Measurements from ENCODE around the gene RPL31.

RPL31 gene

DNA sequence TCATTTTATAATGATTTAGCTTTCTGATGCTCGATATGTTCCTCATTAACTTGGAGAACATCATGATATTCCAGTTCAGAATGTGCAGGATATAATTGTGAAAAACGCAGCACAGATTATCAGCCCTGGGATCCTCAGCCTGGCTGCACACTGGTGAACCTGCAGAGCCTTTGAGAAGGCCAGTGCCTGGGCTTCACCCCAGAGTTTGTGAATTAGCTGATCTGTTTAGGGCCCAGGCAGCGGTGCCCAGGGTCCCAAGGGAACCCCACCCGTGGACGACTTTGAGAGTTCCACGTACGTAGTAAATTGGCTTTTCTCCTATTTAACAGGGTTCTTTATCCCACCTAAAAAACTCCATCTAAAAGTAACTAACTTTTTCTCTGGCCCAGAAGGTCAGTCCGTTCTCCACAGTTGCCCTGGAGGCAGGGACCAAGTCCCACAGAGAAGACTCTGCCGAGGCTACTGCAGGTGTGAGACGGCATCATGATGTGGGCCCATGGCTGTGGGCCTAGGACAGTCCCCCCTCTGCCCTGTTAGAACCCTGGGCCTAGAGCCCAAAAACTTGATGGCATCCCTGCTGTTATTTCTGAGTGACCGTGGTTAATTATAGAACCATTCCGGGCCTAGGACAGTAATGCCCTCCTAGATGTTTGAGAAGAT lies 39.6 kb upstream of the RPL31 start:
- H3K9me3 ChIP-seq (replicated peaks; ENCODE audit: insufficient read depth, low read length) = no peaks in the 10 kb centered on the region
- H3K9ac ChIP-seq (ENCODE audit: low read length) = no peak overlapping the region
- H2AFZ ChIP-seq (ENCODE audit: low read length) = no peak overlapping the region
- H3K4me2 ChIP-seq (ENCODE audit: low read depth, low read length) = no peak overlapping the region
- no peaks in the 10 kb centered on the region for H3K36me3 ChIP-seq (replicated peaks; ENCODE audit: insufficient read depth, low read length)
- no peaks in the 10 kb centered on the region for H3K9me2 ChIP-seq (replicated peaks; ENCODE audit: insufficient read depth, low read length)
- no peak for DNase-seq
- TF ChIP-seq EZH2 (optimal IDR thresholded peaks at IDR 0.05; ENCODE audit: low read depth, low read length) = no peak
- TF ChIP-seq, protein P1, sequence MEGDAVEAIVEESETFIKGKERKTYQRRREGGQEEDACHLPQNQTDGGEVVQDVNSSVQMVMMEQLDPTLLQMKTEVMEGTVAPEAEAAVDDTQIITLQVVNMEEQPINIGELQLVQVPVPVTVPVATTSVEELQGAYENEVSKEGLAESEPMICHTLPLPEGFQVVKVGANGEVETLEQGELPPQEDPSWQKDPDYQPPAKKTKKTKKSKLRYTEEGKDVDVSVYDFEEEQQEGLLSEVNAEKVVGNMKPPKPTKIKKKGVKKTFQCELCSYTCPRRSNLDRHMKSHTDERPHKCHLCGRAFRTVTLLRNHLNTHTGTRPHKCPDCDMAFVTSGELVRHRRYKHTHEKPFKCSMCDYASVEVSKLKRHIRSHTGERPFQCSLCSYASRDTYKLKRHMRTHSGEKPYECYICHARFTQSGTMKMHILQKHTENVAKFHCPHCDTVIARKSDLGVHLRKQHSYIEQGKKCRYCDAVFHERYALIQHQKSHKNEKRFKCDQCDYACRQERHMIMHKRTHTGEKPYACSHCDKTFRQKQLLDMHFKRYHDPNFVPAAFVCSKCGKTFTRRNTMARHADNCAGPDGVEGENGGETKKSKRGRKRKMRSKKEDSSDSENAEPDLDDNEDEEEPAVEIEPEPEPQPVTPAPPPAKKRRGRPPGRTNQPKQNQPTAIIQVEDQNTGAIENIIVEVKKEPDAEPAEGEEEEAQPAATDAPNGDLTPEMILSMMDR (IDR thresholded peaks at IDR 0.05; ENCODE audit: low read length) = no peak
- no peak for TF ChIP-seq EZH2phosphoT487 (IDR thresholded peaks at IDR 0.05; ENCODE audit: low read length)
- no peaks in the 10 kb centered on the region for H4K20me1 ChIP-seq (ENCODE audit: insufficient read depth, low read length)
- H3F3A ChIP-seq (ENCODE audit: insufficient read depth, low read length) = peaks cover 9% of the 10 kb centered on the region
- no peaks in the 10 kb centered on the region for H3K27me3 ChIP-seq (replicated peaks; ENCODE audit: insufficient read depth, low read length)
- H3K4me1 ChIP-seq (ENCODE audit: low read length) = peaks cover 18% of the 10 kb centered on the region
- H3K27ac ChIP-seq (ENCODE audit: low read length) = no peak overlapping the region
- H3K79me2 ChIP-seq (ENCODE audit: low read length) = no peaks in the 10 kb centered on the region
- no peak overlapping the region for H3K4me3 ChIP-seq (ENCODE audit: low read length)

DNA sequence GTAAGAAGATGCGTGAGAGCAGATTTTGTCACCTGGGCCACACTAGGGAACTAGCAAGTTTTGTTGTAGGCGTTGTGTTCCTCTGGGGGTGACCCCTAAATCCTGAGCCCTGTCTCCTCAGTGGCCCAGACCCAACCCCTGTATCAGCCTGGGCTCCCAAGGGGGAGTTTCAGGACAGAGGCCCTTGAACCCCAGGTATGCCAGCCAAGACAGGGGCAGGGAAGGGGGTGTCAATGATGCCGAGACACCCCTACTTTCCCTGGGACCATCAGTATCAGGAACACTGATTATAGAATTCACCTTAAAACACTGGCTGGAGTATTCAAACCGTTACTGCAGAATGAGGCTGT lies 39.1 kb upstream of the RPL31 start:
- Histone ChIP-seq H4K20me1 (ENCODE audit: insufficient read depth, low read length) (no peaks in the 10 kb centered on the region), H3K27me3 (replicated peaks; ENCODE audit: insufficient read depth, low read length) (no peaks in the 10 kb centered on the region), H3K9me3 (replicated peaks; ENCODE audit: insufficient read depth, low read length) (no peaks in the 10 kb centered on the region), H3K9me2 (replicated peaks; ENCODE audit: insufficient read depth, low read length) (no peaks in the 10 kb centered on the region), H3K36me3 (replicated peaks; ENCODE audit: insufficient read depth, low read length) (no peaks in the 10 kb centered on the region), H3K4me2 (ENCODE audit: low read depth, low read length) (no peak overlapping the region), H3K79me2 (ENCODE audit: low read length) (no peaks in the 10 kb centered on the region), H3K9ac (ENCODE audit: low read length) (no peak overlapping the region), H3K4me3 (ENCODE audit: low read length) (no peak overlapping the region), H3K4me1 (ENCODE audit: low read length) (peaks cover 18% of the 10 kb centered on the region), H3F3A (ENCODE audit: insufficient read depth, low read length) (peaks cover 9% of the 10 kb centered on the region), H3K27ac (ENCODE audit: low read length) (no peak overlapping the region), H2AFZ (ENCODE audit: low read length) (no peak overlapping the region)
- TF ChIP-seq, protein P1 (IDR thresholded peaks at IDR 0.05; ENCODE audit: low read length) = no peak
- TF ChIP-seq EZH2phosphoT487 (IDR thresholded peaks at IDR 0.05; ENCODE audit: low read length) = no peak
- TF ChIP-seq EZH2 (optimal IDR thresholded peaks at IDR 0.05; ENCODE audit: low read depth, low read length) = no peak
- no peak for DNase-seq

DNA sequence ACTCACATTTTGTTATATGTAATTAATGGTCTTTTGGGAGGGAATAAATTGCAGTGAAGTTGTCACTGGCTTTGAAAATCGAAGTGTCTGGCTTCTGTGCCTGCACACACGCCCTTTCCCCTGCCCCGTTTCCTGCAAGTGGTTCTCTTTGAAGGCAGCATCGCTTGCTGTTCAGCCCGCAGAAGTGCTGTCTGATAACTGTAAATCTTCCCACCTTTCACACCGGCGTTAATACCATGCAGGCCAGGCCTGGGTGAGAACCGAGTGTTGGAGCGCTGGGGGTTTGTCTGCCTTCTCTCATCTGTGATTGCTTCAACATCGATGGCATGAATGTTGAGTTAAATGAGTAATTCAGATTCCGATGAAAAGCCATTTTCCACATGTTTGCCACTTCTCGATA lies 37.9 kb upstream of the RPL31 start:
- no peaks in the 10 kb centered on the region for H4K20me1 ChIP-seq (ENCODE audit: insufficient read depth, low read length)
- no peaks in the 10 kb centered on the region for H3K9me2 ChIP-seq (replicated peaks; ENCODE audit: insufficient read depth, low read length)
- H3K79me2 ChIP-seq (ENCODE audit: low read length) = no peaks in the 10 kb centered on the region
- no peak overlapping the region for H2AFZ ChIP-seq (ENCODE audit: low read length)
- H3K27me3 ChIP-seq (replicated peaks; ENCODE audit: insufficient read depth, low read length) = no peaks in the 10 kb centered on the region
- peaks cover 7% of the 10 kb centered on the region for H3F3A ChIP-seq (ENCODE audit: insufficient read depth, low read length)
- H3K4me3 ChIP-seq (ENCODE audit: low read length) = no peak overlapping the region
- H3K27ac ChIP-seq (ENCODE audit: low read length) = no peak overlapping the region
- no peaks in the 10 kb centered on the region for H3K9me3 ChIP-seq (replicated peaks; ENCODE audit: insufficient read depth, low read length)
- DNase-seq = no peak
- no peak overlapping the region for H3K9ac ChIP-seq (ENCODE audit: low read length)
- H3K4me1 ChIP-seq (ENCODE audit: low read length) = peaks cover 11% of the 10 kb centered on the region
- no peak overlapping the region for H3K4me2 ChIP-seq (ENCODE audit: low read depth, low read length)
- no peaks in the 10 kb centered on the region for H3K36me3 ChIP-seq (replicated peaks; ENCODE audit: insufficient read depth, low read length)
- no peak for TF ChIP-seq EZH2phosphoT487 (IDR thresholded peaks at IDR 0.05; ENCODE audit: low read length)

DNA sequence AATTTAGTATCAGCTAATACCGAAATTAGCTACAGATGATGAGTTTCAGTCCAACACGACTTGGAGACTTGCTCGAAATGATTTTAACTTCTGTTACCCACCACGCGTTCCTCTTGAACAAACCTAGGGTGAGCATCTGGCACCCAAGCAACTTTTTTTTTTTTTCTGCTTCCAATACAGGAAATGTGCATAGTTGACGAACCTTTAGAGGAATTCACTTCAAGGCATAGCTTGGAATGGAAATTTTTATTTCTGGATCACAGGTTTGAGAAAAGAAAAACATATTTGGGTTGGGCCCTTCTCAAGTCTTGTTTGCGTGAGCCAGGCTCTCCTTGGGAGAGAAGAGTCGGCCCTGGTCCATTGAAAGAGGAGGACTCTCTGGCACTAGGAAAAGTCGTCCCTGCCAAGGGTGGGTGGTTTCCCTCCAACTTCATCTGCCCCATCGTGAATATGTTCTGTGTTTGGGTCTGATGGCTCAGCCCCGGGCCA lies 37.4 kb upstream of the RPL31 start:
- Histone ChIP-seq H3K27me3 (replicated peaks; ENCODE audit: insufficient read depth, low read length) (no peaks in the 10 kb centered on the region), H3K79me2 (ENCODE audit: low read length) (no peaks in the 10 kb centered on the region), H3K4me3 (ENCODE audit: low read length) (no peak overlapping the region), H3F3A (ENCODE audit: insufficient read depth, low read length) (0 out of 2 replicates have a peak, but pooled peaks cover 2% of the 10 kb centered on the region), H3K4me2 (ENCODE audit: low read depth, low read length) (no peak overlapping the region), H3K9me3 (replicated peaks; ENCODE audit: insufficient read depth, low read length) (no peaks in the 10 kb centered on the region), H3K4me1 (ENCODE audit: low read length) (peaks cover 11% of the 10 kb centered on the region), H3K36me3 (replicated peaks; ENCODE audit: insufficient read depth, low read length) (no peaks in the 10 kb centered on the region), H3K9ac (ENCODE audit: low read length) (no peak overlapping the region), H3K27ac (ENCODE audit: low read length) (no peak overlapping the region), H4K20me1 (ENCODE audit: insufficient read depth, low read length) (no peaks in the 10 kb centered on the region), H2AFZ (ENCODE audit: low read length) (no peak overlapping the region), H3K9me2 (replicated peaks; ENCODE audit: insufficient read depth, low read length) (no peaks in the 10 kb centered on the region)
- DNase-seq = no peak
- TF ChIP-seq, protein P1 (IDR thresholded peaks at IDR 0.05; ENCODE audit: low read length) = no peak
- TF ChIP-seq EZH2phosphoT487 (IDR thresholded peaks at IDR 0.05; ENCODE audit: low read length) = no peak
- no peak for TF ChIP-seq EZH2 (optimal IDR thresholded peaks at IDR 0.05; ENCODE audit: low read depth, low read length)

Data from MM.1S (cell line).